Left ventricle myocardium inferior (tissue), 1 donor: ENCODE measurements around the gene RBL1. TPM values are rescaled to one million over a fixed set of nuclear protein-coding genes. Genes with fewer than 3 reads are reported as not detected.

Source experiments
- DNase-seq: peaks from one replicate; pipeline ENCODE4 v3.0.0-alpha.2; 2020
- H3K27ac ChIP-seq: fragments of 200-600 bp; replicated peaks from 2 replicates; pipeline ENCODE4 v1.8.0; 2021
- H3K27me3 ChIP-seq: fragments of 200-600 bp; 2 replicates; pipeline ENCODE4 v1.8.0; 2021; ENCODE audit warnings: low read depth
- H3K36me3 ChIP-seq: fragments of 200-600 bp; 2 replicates; pipeline ENCODE4 v1.8.0; 2021
- H3K4me1 ChIP-seq: fragments of 200-600 bp; 2 replicates; pipeline ENCODE4 v1.8.0; 2021
- H3K4me3 ChIP-seq: fragments of 200-600 bp; 2 replicates; pipeline ENCODE4 v1.8.0; 2021; ENCODE audit warnings: mild to moderate bottlenecking, moderate library complexity
- H3K9me3 ChIP-seq: fragments of 200-600 bp; replicated peaks from 2 replicates; pipeline ENCODE4 v1.8.0; 2021
- CTCF ChIP-seq: fragments of 200-600 bp; IDR thresholded peaks from 2 replicates; pipeline ENCODE4 v1.8.0; 2021; ENCODE audit warnings: antibody characterized with exemption, mild to moderate bottlenecking, borderline replicate concordance
- intact Hi-C: fragments of 100-400 bp; cut with micrococcal nuclease; formaldehyde crosslinking; loops from one replicate; pipeline ENCODE4 v1.11.0; 2022
- total RNA-seq: library from RNA; stranded (reverse); fragmentation: NEBNext Ultra II Directional; extraction: Animal tissue kit (Norgen Biotek cat#: 25700); gene quantifications from one replicate; pipeline ENCODE4 v1.2.1, GENCODE V29; 2021
- donor health status: DM: no; HTN: yes; CAD: no; lungs with severe emphysema.

RBL1 gene
- total RNA-seq, 1 donor from 2014 or later, result 4.7 TPM

DNA sequence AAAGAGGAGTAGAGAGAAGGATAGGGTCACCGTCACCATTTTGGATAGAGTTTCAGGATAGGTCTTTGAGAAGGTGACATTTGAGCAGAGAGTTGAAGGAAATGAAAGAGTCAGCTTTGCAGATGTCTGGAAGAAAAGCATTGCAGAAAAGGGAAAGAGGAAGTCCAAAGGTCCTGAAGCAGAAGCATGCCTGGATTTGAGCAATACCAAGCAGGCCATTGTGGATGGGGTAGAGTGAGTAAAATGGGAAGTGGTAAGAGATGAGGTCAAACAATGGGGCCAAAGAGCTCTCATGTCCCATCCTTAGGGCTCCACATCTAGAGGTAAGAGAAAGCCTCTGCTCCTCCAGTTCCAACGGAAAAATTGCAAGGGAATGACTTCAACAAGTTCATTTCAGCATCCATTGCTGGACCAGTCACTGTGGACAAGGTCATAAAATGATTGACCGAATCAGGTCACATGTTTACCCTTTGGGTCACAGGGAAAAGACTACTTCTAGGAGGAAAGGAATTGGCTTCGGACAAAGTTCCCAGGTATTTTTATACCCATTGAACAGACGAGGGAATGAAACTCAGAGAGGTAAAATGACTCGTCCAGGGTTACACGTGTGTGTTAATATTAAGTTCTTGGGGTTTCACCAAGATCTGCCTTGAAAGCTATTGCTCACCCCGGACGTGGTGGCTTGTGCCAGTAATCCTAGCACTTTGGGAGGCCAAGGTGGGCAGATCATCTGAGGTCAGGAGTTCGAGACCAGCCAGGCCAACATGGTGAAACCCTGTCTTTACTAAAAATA lies 137.7 kb downstream of the RBL1 start:
- Histone ChIP-seq H3K9me3 (peaks cover 8% of the 10 kb centered on the region), H3K4me3 (no peak overlapping the region), H3K27me3 (no peaks in the 10 kb centered on the region), H3K36me3 (no peaks in the 10 kb centered on the region), H3K27ac (peak overlapping the region; percentile 30), H3K4me1 (peaks cover 4% of the 10 kb centered on the region)
- intact Hi-C loops, result no loop called here
- no peak for TF ChIP-seq CTCF
- no peak for DNase-seq

DNA sequence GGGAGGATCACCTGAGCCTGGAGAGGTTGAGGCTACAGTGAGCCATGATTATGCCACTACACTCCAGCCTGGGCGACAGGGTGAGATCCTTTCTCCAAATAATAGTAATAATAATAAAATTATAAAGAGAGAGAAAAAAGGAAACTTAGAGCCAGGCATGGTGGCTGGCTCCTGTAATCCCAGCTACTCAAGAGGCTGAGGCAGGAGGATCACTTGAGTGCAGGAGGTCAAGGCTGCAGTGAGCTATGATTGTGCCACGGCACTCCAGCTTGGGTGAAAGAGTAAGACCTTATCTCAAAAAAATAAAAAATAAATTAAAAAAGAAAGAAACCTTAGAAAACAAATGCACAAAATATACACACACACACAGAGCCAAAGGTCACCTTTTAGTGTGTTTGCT lies 139.1 kb downstream of the RBL1 start:
- no peak for TF ChIP-seq CTCF
- Histone ChIP-seq H3K27ac (no peak overlapping the region), H3K27me3 (no peaks in the 10 kb centered on the region), H3K36me3 (no peaks in the 10 kb centered on the region), H3K4me1 (peaks cover 10% of the 10 kb centered on the region), H3K4me3 (no peak overlapping the region), H3K9me3 (no peaks in the 10 kb centered on the region)
- intact Hi-C loops, result no loop called here
- no peak for DNase-seq

- no peak for DNase-seq
- Histone ChIP-seq H3K4me3 (no peak overlapping the region), H3K4me1 (peaks cover 14% of the 10 kb centered on the region), H3K27me3 (no peaks in the 10 kb centered on the region), H3K27ac (no peak overlapping the region), H3K36me3 (no peaks in the 10 kb centered on the region), H3K9me3 (no peaks in the 10 kb centered on the region)
- TF ChIP-seq CTCF, result no peak
- intact Hi-C loops, result no loop called here
Measured at GRCh38 chr20:36956016-36956415, 139.8 kb downstream of the RBL1 start.

GRCh38 chr20:36951979-36952738 lies 143.6 kb downstream of the RBL1 start:
- H3K27ac ChIP-seq, result peak overlapping the region; percentile 93
- no peaks in the 10 kb centered on the region for H3K36me3 ChIP-seq
- no peak for TF ChIP-seq CTCF
- H3K4me3 ChIP-seq, result peak overlapping the region; percentile 89
- no peak for DNase-seq
- H3K27me3 ChIP-seq, result no peaks in the 10 kb centered on the region
- intact Hi-C loops, result no loop called here
- peaks cover 50% of the 10 kb centered on the region for H3K4me1 ChIP-seq
- no peaks in the 10 kb centered on the region for H3K9me3 ChIP-seq

DNA sequence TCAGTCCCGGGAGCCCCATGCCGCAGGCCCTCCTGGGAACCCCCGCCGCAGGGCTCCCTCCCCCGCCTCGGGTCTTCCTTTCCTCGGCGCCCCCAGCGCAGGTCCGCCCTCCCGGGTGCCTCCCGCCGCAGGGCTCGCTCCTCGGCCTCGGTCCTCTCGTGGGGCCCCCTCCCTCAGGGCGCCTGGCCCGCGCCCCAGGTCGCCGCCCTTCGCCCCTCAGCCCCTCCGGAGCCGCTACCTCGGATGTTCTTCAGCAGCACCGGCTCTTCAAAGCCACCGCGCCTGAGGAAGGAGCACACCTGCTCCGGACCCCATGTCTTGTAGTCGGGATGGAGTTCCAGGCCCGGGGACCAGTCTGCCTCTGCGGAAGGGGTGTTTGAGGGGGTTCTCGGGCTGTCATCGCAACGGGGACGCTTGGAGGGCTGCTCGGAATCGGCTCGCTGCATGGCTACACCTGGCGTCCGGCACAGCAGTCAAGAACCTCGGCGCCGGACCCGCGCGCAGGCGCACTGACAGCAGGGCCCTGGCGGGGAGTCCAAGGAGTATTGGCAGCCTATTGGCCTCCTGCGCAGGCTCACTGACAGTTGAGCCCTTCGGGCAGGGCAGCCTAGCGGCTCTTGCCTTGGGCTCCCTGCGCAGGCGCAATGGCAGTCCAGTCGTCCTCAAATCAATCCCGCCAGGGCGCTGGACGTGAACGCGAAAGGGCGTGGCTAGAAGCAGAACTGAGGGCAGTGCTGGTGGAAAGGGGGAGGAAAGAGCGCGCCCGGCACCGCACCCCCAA lies 144.4 kb downstream of the RBL1 start, which contains the start of gene SAMHD1:
Gene SAMHD1, minus strand, starts transcription at position 511 of the 781 bp plus-strand sequence. Its CDS starts 65 bp downstream, at position 446.
- DNase-seq, result peak; percentile 96
- peak; percentile 32 for TF ChIP-seq CTCF
- peaks cover 58% of the 10 kb centered on the region for H3K4me1 ChIP-seq

More for the DNA sequence above, 144.4 kb downstream of the RBL1 start, which contains the start of gene SAMHD1:
- Histone ChIP-seq H3K36me3 (no peaks in the 10 kb centered on the region), H3K27me3 (no peaks in the 10 kb centered on the region), H3K9me3 (no peaks in the 10 kb centered on the region), H3K4me3 (peak within 1 kb of the TSS; percentile 89), H3K27ac (peak within 1 kb of the TSS; percentile 93)
- intact Hi-C loops, result no loop called here
